Upper lobe of right lung (tissue), 1 donor: ENCODE results near the gene MMP20. TPM values are rescaled to one million over a fixed set of nuclear protein-coding genes. Genes with fewer than 3 reads are reported as not detected.

Source experiments
- ATAC-seq: fragments of 200-7000 bp; cut with Tn5 transposase; one replicate; pipeline ENCODE4 v1.9.1; 2020; ENCODE audit warnings: mild to moderate bottlenecking, moderate library complexity
- DNase-seq: peaks from one replicate; pipeline ENCODE4 v3.0.0-alpha.2; 2020
- H3K27ac ChIP-seq: fragments of 200-600 bp; one replicate; pipeline ENCODE4 v1.8.0; 2022
- H3K27me3 ChIP-seq: fragments of 200-600 bp; one replicate; pipeline ENCODE4 v1.8.0; 2022; ENCODE audit warnings: mild to moderate bottlenecking
- H3K36me3 ChIP-seq: fragments of 200-600 bp; one replicate; pipeline ENCODE4 v1.8.0; 2022
- H3K4me1 ChIP-seq: fragments of 200-600 bp; one replicate; pipeline ENCODE4 v1.8.0; 2022
- H3K4me3 ChIP-seq: fragments of 200-600 bp; one replicate; pipeline ENCODE4 v1.8.0; 2022; ENCODE audit warnings: mild to moderate bottlenecking
- H3K9me3 ChIP-seq: fragments of 200-600 bp; one replicate; pipeline ENCODE4 v1.8.0; 2022
- CTCF ChIP-seq: fragments of 200-600 bp; IDR thresholded peaks from one replicate; pipeline ENCODE4 v1.8.0; 2022; ENCODE audit warnings: antibody characterized with exemption
- intact Hi-C: fragments of 100-400 bp; cut with DNase I; formaldehyde crosslinking; loops from one replicate; pipeline ENCODE4 v1.11.0; 2022
- total RNA-seq: library from RNA; stranded (reverse); fragmentation: NEBNext Ultra II Directional; extraction: Animal tissue kit (Norgen Biotek cat#: 25700); gene quantifications from one replicate; pipeline ENCODE4 v1.2.1, GENCODE V29; 2021
- donor health status: DM: no; HTN: yes; CAD: no; lungs with severe emphysema.

MMP20 gene
- total RNA-seq, 1 donor from 2014 or later, result not detected

GRCh38 chr11:102608699-102609098, 16.4 kb downstream of the MMP20 start:
- Histone ChIP-seq H3K9me3 (no peaks in the 10 kb centered on the region), H3K27ac (no peak overlapping the region), H3K36me3 (no peaks in the 10 kb centered on the region), H3K4me3 (no peak overlapping the region), H3K27me3 (no peaks in the 10 kb centered on the region), H3K4me1 (no peaks in the 10 kb centered on the region)
- intact Hi-C loops, result no loop called here
- TF ChIP-seq CTCF, result no peak
- no peak for ATAC-seq
- DNase-seq, result no peak

GRCh38 chr11:102604875-102605274, 20.3 kb downstream of the MMP20 start:
- Histone ChIP-seq H3K4me1 (no peaks in the 10 kb centered on the region), H3K4me3 (no peak overlapping the region), H3K36me3 (no peaks in the 10 kb centered on the region), H3K9me3 (no peaks in the 10 kb centered on the region), H3K27ac (no peak overlapping the region), H3K27me3 (no peaks in the 10 kb centered on the region)
- DNase-seq (no peak), ATAC-seq (peak; percentile 17)
- intact Hi-C loops, result no loop called here
- no peak for TF ChIP-seq CTCF

- TF ChIP-seq CTCF, result no peak
- no peaks in the 10 kb centered on the region for H3K9me3 ChIP-seq
- no peaks in the 10 kb centered on the region for H3K4me1 ChIP-seq
- ATAC-seq (no peak), DNase-seq (no peak)
- intact Hi-C loops, result no loop called here
- H3K27me3 ChIP-seq, result no peaks in the 10 kb centered on the region
- no peak overlapping the region for H3K27ac ChIP-seq
- no peak overlapping the region for H3K4me3 ChIP-seq
- no peaks in the 10 kb centered on the region for H3K36me3 ChIP-seq
Measured at GRCh38 chr11:102604011-102604410, 21.1 kb downstream of the MMP20 start.

GRCh38 chr11:102603576-102603975, 21.6 kb downstream of the MMP20 start:
- Histone ChIP-seq H3K9me3 (no peaks in the 10 kb centered on the region), H3K4me3 (no peak overlapping the region), H3K27ac (no peak overlapping the region), H3K36me3 (no peaks in the 10 kb centered on the region), H3K27me3 (no peaks in the 10 kb centered on the region), H3K4me1 (no peaks in the 10 kb centered on the region)
- TF ChIP-seq CTCF, result no peak
- no peak for DNase-seq
- ATAC-seq, result no peak
- intact Hi-C loops, result no loop called here

GRCh38 chr11:102603091-102603490, 22.0 kb downstream of the MMP20 start:
- intact Hi-C loops, result no loop called here
- peak; percentile 66 for ATAC-seq
- Histone ChIP-seq H3K9me3 (no peaks in the 10 kb centered on the region), H3K27ac (no peak overlapping the region), H3K27me3 (no peaks in the 10 kb centered on the region), H3K36me3 (no peaks in the 10 kb centered on the region), H3K4me3 (no peak overlapping the region), H3K4me1 (no peaks in the 10 kb centered on the region)
- DNase-seq, result no peak
- no peak for TF ChIP-seq CTCF

- no peak overlapping the region for H3K27ac ChIP-seq
Measured at GRCh38 chr11:102600666-102601065, 24.5 kb downstream of the MMP20 start.

More at GRCh38 chr11:102600666-102601065, 24.5 kb downstream of the MMP20 start:
- intact Hi-C loops, result no loop called here
- Histone ChIP-seq H3K4me3 (no peak overlapping the region), H3K4me1 (no peaks in the 10 kb centered on the region), H3K27me3 (no peaks in the 10 kb centered on the region), H3K36me3 (no peaks in the 10 kb centered on the region), H3K9me3 (no peaks in the 10 kb centered on the region)
- no peak for ATAC-seq
- DNase-seq, result no peak
- TF ChIP-seq CTCF, result no peak
